Inflammatory macrophage treated with lipopolysaccharide for 1 hour (primary cell): Measurements from ENCODE around the gene KREMEN1.

ENCODE experiments used
- DNase-seq, 2 donors: peaks; one replicate each; pipeline ENCODE4 v3.0.0-alpha.2; 2020 to 2022

Gene KREMEN1

GRCh38 chr22:29136782-29137700 lies 64.2 kb downstream of the KREMEN1 start:
- DNase-seq, result no peak

GRCh38 chr22:29138556-29139305 lies 65.9 kb downstream of the KREMEN1 start:
- DNase-seq, result peak in 1 of 2 donors; percentile 35

- peak in 1 of 2 donors; percentile 18 for DNase-seq
Observed at GRCh38 chr22:29139965-29140782, 67.3 kb downstream of the KREMEN1 start.

GRCh38 chr22:29141078-29141688 lies 68.3 kb downstream of the KREMEN1 start:
- no peak for DNase-seq

- peak in 1 of 2 donors; percentile 21 for DNase-seq
Observed at GRCh38 chr22:29142116-29142515, 69.3 kb downstream of the KREMEN1 start.

GRCh38 chr22:29143941-29144785 lies 71.3 kb downstream of the KREMEN1 start:
- no peak for DNase-seq

- no peak for DNase-seq
Observed at GRCh38 chr22:29144786-29145160, 71.9 kb downstream of the KREMEN1 start.

- peak in 1 of 2 donors; percentile 51 for DNase-seq
Observed at GRCh38 chr22:29145321-29146072, 72.7 kb downstream of the KREMEN1 start.

GRCh38 chr22:29146091-29146560 lies 73.3 kb downstream of the KREMEN1 start:
- no peak for DNase-seq

- no peak for DNase-seq
Observed at GRCh38 chr22:29146771-29147170, 73.9 kb downstream of the KREMEN1 start.

- no peak for DNase-seq
Observed at GRCh38 chr22:29147331-29147899, 74.6 kb downstream of the KREMEN1 start.

- no peak for DNase-seq
Observed at GRCh38 chr22:29148036-29148435, 75.2 kb downstream of the KREMEN1 start.

GRCh38 chr22:29148826-29149225 lies 76.0 kb downstream of the KREMEN1 start:
- DNase-seq, result no peak

GRCh38 chr22:29149841-29150555 lies 77.2 kb downstream of the KREMEN1 start:
- no peak for DNase-seq

- no peak for DNase-seq
Observed at GRCh38 chr22:29150701-29151100, 77.9 kb downstream of the KREMEN1 start.

- DNase-seq, result no peak
Observed at GRCh38 chr22:29151316-29151715, 78.5 kb downstream of the KREMEN1 start.

- DNase-seq, result peak; percentile 37 to 48
Observed at GRCh38 chr22:29152045-29152953, 79.5 kb downstream of the KREMEN1 start.

GRCh38 chr22:29152954-29153719 lies 80.3 kb downstream of the KREMEN1 start:
- peak; percentile 87 to 97 for DNase-seq
